IMR-90 (cell line): Measurements from ENCODE around the gene SORCS1. TPM values are rescaled to one million over a fixed set of nuclear protein-coding genes. Genes with fewer than 3 reads are reported as not detected.

ENCODE experiments used
- ATAC-seq: fragments of 200-7000 bp; cut with Tn5 transposase; 2 replicates; pipeline ENCODE4 v1.9.1; 2020; ENCODE audit warnings: low read depth, mild to moderate bottlenecking, moderate library complexity
- BruUV-seq: library from RNA; stranded (reverse); fragments of 400-500 nt; replicated peaks from 2 replicates; lab custom pipeline; 2021; lab: Mats Ljungman, UMichigan
- CTCF ChIA-PET: fragments of 300-600 bp; formaldehyde crosslinking; extraction: SDS; loops from one replicate; lab custom pipeline; 2021; ENCODE audit warnings: antibody characterized with exemption; lab: Yijun Ruan, JAX
- POLR2A ChIA-PET: fragments of 300-600 bp; sonication (Branson Sonifier 250); formaldehyde crosslinking; loops from one replicate; lab custom pipeline; 2022; ENCODE audit warnings: antibody characterized with exemption; ENCODE audit not compliant: unreplicated experiment; lab: Charles Lee
- DNase-seq: peaks from one replicate; pipeline ENCODE4 v3.0.0; 2013
- H2AFZ ChIP-seq: replicated peaks from 2 replicates; pipeline ENCODE3; 2013; ENCODE audit warnings: low read length, mild to moderate bottlenecking; ENCODE audit not compliant: poor library complexity
- H2AK5ac ChIP-seq: 2 replicates; pipeline ENCODE4 v1.6.1; 2013; ENCODE audit warnings: low read depth, low read length, inconsistent platforms
- H2AK9ac ChIP-seq: replicated peaks from 2 replicates; pipeline ENCODE3; 2013; ENCODE audit warnings: mild to moderate bottlenecking, low read depth, low read length, moderate library complexity; ENCODE audit not compliant: poor library complexity
- H2BK120ac ChIP-seq: 2 replicates; pipeline ENCODE4 v1.6.1; 2013; ENCODE audit warnings: low read depth, low read length, inconsistent platforms
- H2BK15ac ChIP-seq: 3 replicates; pipeline ENCODE4 v1.6.1; 2013; ENCODE audit warnings: low read depth, low read length, inconsistent platforms
- H2BK20ac ChIP-seq: 2 replicates; pipeline ENCODE4 v1.6.1; 2013; ENCODE audit warnings: low read depth, mild to moderate bottlenecking, inconsistent platforms, low read length, moderate library complexity
- H2BK5ac ChIP-seq: 2 replicates; pipeline ENCODE4 v1.6.1; 2013; ENCODE audit warnings: mild to moderate bottlenecking, low read depth, low read length, inconsistent platforms; ENCODE audit not compliant: poor library complexity, severe bottlenecking
- H3K14ac ChIP-seq: replicated peaks from 2 replicates; pipeline ENCODE4 v1.6.1; 2013; ENCODE audit warnings: low read depth, low read length, inconsistent platforms
- H3K18ac ChIP-seq: 2 replicates; pipeline ENCODE4 v1.6.1; 2013; ENCODE audit warnings: low read depth, low read length, control low read depth
- H3K23ac ChIP-seq: 2 replicates; pipeline ENCODE4 v1.6.1; 2013; ENCODE audit warnings: low read depth, low read length, inconsistent platforms
- H3K27ac ChIP-seq: 2 replicates; pipeline ENCODE4 v1.5.1; 2013; ENCODE audit warnings: mild to moderate bottlenecking, control low read depth, low read length; ENCODE audit not compliant: insufficient read depth
- H3K27me3 ChIP-seq: 2 replicates; pipeline ENCODE4 v1.6.1; 2013; ENCODE audit warnings: low read length; ENCODE audit not compliant: control insufficient read depth, insufficient read depth
- H3K36me3 ChIP-seq: 2 replicates; pipeline ENCODE4 v1.6.1; 2013; ENCODE audit warnings: low read length, mixed read lengths; ENCODE audit not compliant: control insufficient read depth, insufficient read depth
- H3K4ac ChIP-seq: 2 replicates; pipeline ENCODE4 v1.6.1; 2013; ENCODE audit warnings: low read depth, low read length, inconsistent platforms
- H3K4me1 ChIP-seq: 2 replicates; pipeline ENCODE4 v1.6.1; 2013; ENCODE audit warnings: low read length, mixed read lengths; ENCODE audit not compliant: control insufficient read depth, insufficient read depth
- H3K4me2 ChIP-seq: 2 replicates; pipeline ENCODE4 v1.6.1; 2013; ENCODE audit warnings: low read depth, mild to moderate bottlenecking, control low read depth, low read length, moderate library complexity
- H3K4me3 ChIP-seq: 2 replicates; pipeline ENCODE4 v1.5.1; 2013; ENCODE audit warnings: low read depth, mild to moderate bottlenecking, control low read depth, low read length, moderate library complexity; ENCODE audit not compliant: insufficient read depth
- H3K56ac ChIP-seq: 2 replicates; pipeline ENCODE4 v1.6.1; 2013; ENCODE audit warnings: low read length, inconsistent platforms; ENCODE audit not compliant: insufficient read depth; ENCODE audit errors: extremely low read depth
- H3K79me1 ChIP-seq, 2 experiments: 2 replicates each; pipeline ENCODE4 v1.6.1; 2013; ENCODE audit warnings: low read length in 2 of 2, inconsistent platforms in 1 of 2, low read depth in 1 of 2
- H3K9ac ChIP-seq: 2 replicates; pipeline ENCODE4 v1.6.1; 2013; ENCODE audit warnings: low read depth, low read length, control low read depth
- H3K9me1 ChIP-seq: 2 replicates; pipeline ENCODE4 v1.6.1; 2013; ENCODE audit warnings: low read length, inconsistent platforms; ENCODE audit not compliant: insufficient read depth
- H3K9me3 ChIP-seq: 2 replicates; pipeline ENCODE4 v1.6.1; 2013; ENCODE audit warnings: low read length; ENCODE audit not compliant: control insufficient read depth, insufficient read depth
- H4K20me1 ChIP-seq: 2 replicates; pipeline ENCODE4 v1.6.1; 2013; ENCODE audit warnings: low read length, inconsistent platforms; ENCODE audit not compliant: insufficient read depth
- H4K5ac ChIP-seq: 2 replicates; pipeline ENCODE4 v1.6.1; 2013; ENCODE audit warnings: mild to moderate bottlenecking, low read depth, low read length, control low read depth
- H4K8ac ChIP-seq, 2 experiments: 2 replicates each; pipeline ENCODE4 v1.6.1; 2013; ENCODE audit warnings: low read depth in 2 of 2, low read length in 2 of 2, control low read depth in 1 of 2, inconsistent platforms in 1 of 2
- H4K91ac ChIP-seq: 2 replicates; pipeline ENCODE4 v1.6.1; 2013; ENCODE audit warnings: low read depth, low read length, inconsistent platforms; ENCODE audit not compliant: insufficient read depth
- BHLHE40 ChIP-seq: fragments of 150-350 bp; IDR thresholded peaks from 2 replicates; pipeline ENCODE4 v1.6.1; 2016; ENCODE audit warnings: mild to moderate bottlenecking, low read depth, low read length
- CEBPB ChIP-seq: IDR thresholded peaks from 2 replicates; pipeline ENCODE4 v1.6.1; 2012; ENCODE audit warnings: low read depth, low read length, improper control_type of control experiment
- CHD1 ChIP-seq: IDR thresholded peaks from 2 replicates; pipeline ENCODE4 v1.6.1; 2012; ENCODE audit warnings: low read depth, low read length, improper control_type of control experiment
- CTCF ChIP-seq: conservative IDR thresholded peaks from 2 replicates; pipeline ENCODE4 v1.5.1; 2012; ENCODE audit warnings: mild to moderate bottlenecking, low read depth, low read length, improper control_type of control experiment
- FOS ChIP-seq: fragments of 150-350 bp; IDR thresholded peaks from 2 replicates; pipeline ENCODE4 v1.6.1; 2016; ENCODE audit warnings: low read depth, low read length
- MAFK ChIP-seq: IDR thresholded peaks from 2 replicates; pipeline ENCODE4 v1.6.1; 2012; ENCODE audit warnings: low read depth, low read length, improper control_type of control experiment
- MAZ ChIP-seq: IDR thresholded peaks from 2 replicates; pipeline ENCODE4 v1.6.1; 2012; ENCODE audit warnings: low read depth, mild to moderate bottlenecking, low read length, improper control_type of control experiment, moderate library complexity, borderline replicate concordance
- MXI1 ChIP-seq: IDR thresholded peaks from 2 replicates; pipeline ENCODE4 v1.6.1; 2012; ENCODE audit warnings: low read depth, mild to moderate bottlenecking, low read length, moderate library complexity, borderline replicate concordance
- NFE2L2 ChIP-seq: fragments of 150-350 bp; IDR thresholded peaks from 2 replicates; pipeline ENCODE4 v1.6.1; 2016; ENCODE audit warnings: low read depth, mild to moderate bottlenecking, low read length
- POLR2A ChIP-seq: IDR thresholded peaks from 2 replicates; pipeline ENCODE4 v1.6.1; 2012; ENCODE audit warnings: mild to moderate bottlenecking, low read depth, low read length
- RAD21 ChIP-seq: IDR thresholded peaks from 2 replicates; pipeline ENCODE4 v1.6.1; 2012; ENCODE audit warnings: low read length, improper control_type of control experiment
- RCOR1 ChIP-seq: IDR thresholded peaks from 2 replicates; pipeline ENCODE4 v1.6.1; 2012; ENCODE audit warnings: mild to moderate bottlenecking, low read length, improper control_type of control experiment; ENCODE audit not compliant: insufficient replicate concordance
- RFX5 ChIP-seq: IDR thresholded peaks from 2 replicates; pipeline ENCODE4 v1.8.0; 2012; ENCODE audit warnings: low read depth, mild to moderate bottlenecking, low read length, moderate library complexity
- SMC3 ChIP-seq: fragments of 150-350 bp; IDR thresholded peaks from 2 replicates; pipeline ENCODE4 v1.6.1; 2016; ENCODE audit warnings: low read depth, mild to moderate bottlenecking, antibody characterized with exemption, low read length, moderate library complexity
- USF2 ChIP-seq: fragments of 150-350 bp; IDR thresholded peaks from 2 replicates; pipeline ENCODE4 v1.6.1; 2017; ENCODE audit warnings: mild to moderate bottlenecking, antibody characterized with exemption, low read length, low read depth
- WGBS, 2 experiments: methylation state at CpG; one replicate each; pipeline versions ENCODE4 v1.1.5 to v1.1.7; 2013; ENCODE audit warnings: missing lambda C conversion rate in 2 of 2; ENCODE audit not compliant: insufficient read length in 1 of 2; ENCODE audit errors: extremely low coverage in 2 of 2; 5-methylcytosine and 5-hydroxymethylcytosine counted together
- dilution Hi-C: fragments of 300-500 bp; cut with HindIII; formaldehyde crosslinking; loops from one replicate; pipeline ENCODE4 v1.14.3; 2018; ENCODE audit warnings: low sequenced_read_pairs; ENCODE audit not compliant: unreplicated experiment
- in situ Hi-C: fragments of 300-500 bp; cut with MboI; formaldehyde crosslinking; loops from 3 replicates; pipeline ENCODE4 v1.14.3; 2019; ENCODE audit warnings: low sequenced_read_pairs, inconsistent platforms, mixed read lengths
- intact Hi-C: fragments of 100-400 bp; cut with micrococcal nuclease; formaldehyde crosslinking; loops from 2 replicates; pipeline ENCODE4 v1.10.0; 2022
- polyA plus RNA-seq, 3 experiments: library from polyadenylated mRNA; depleted of rRNA; stranded (reverse); fragments of >200 nt; gene quantifications; 2 replicates each; pipeline ENCODE4 v1.2.3, GENCODE V29; 2012; ENCODE audit warnings: low replicate concordance in 1 of 3
- total RNA-seq: library from RNA; depleted of rRNA; stranded (reverse); fragments of >200 nt; gene quantifications from 2 replicates; pipeline ENCODE4 v1.2.3, GENCODE V29; 2012
- TF ChIP-seq, protein P1 (sequence below): fragments of 150-350 bp; IDR thresholded peaks from 2 replicates; pipeline ENCODE4 v1.6.1; 2016; ENCODE audit warnings: low read depth, mild to moderate bottlenecking, low read length, moderate library complexity, borderline replicate concordance

Gene SORCS1
- total and polyA plus RNA-seq, 2 of the 4 experiments (the other 2 are of a cell fraction): under 0.01 TPM; not detected in 1

DNA sequence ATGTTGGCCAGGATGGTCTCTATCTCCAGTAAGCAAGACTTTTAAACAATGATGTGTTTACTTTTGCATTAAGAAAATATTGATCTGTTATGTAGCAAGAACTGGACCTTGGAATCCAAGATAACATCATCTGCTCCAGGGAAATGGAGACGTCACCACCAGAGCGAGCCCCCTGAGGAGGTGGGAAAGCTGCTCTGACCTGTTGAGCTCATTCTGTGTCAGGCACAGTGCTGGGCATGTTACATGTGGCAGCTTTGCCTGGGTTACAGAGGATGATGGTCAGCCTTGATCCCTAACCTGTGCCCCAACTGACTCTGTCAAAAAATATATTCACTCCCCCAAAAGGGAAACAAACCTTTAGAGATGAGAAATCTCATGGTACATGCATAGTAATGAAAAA is 436.3 kb downstream of the SORCS1 start:
- Histone ChIP-seq H4K91ac (no peak overlapping the region), H3K4me3 (no peak overlapping the region), H3K14ac (no peak overlapping the region), H4K8ac (no peak overlapping the region), H3K4me1 (no peaks in the 10 kb centered on the region), H2AK9ac (no peak overlapping the region), H3K79me1 (no peaks in the 10 kb centered on the region), H3K56ac (no peak overlapping the region), H2AK5ac (no peak overlapping the region), H4K20me1 (no peaks in the 10 kb centered on the region), H4K5ac (no peak overlapping the region), H3K27me3 (no peaks in the 10 kb centered on the region), H3K23ac (no peak overlapping the region), H3K4ac (no peak overlapping the region), H3K9me3 (peaks cover 4% of the 10 kb centered on the region; the same call in 1 of the 2 replicates), H3K27ac (no peak overlapping the region), H3K9me1 (no peaks in the 10 kb centered on the region), H3K4me2 (no peak overlapping the region), H2BK15ac (no peak overlapping the region), H3K9ac (no peak overlapping the region), H2BK20ac (no peak overlapping the region), H2AFZ (no peak overlapping the region), H2BK5ac (no peak overlapping the region), H2BK120ac (no peak overlapping the region), H3K36me3 (no peaks in the 10 kb centered on the region), H3K18ac (no peak overlapping the region)
- ChIA-PET CTCF (no interaction called here), POLR2A (no interaction called here)
- DNase-seq (no peak), ATAC-seq (no peak)
- no TSS peak for BruUV-seq
- intact Hi-C loops: no loop called here
- dilution Hi-C loops: no loop called here
- TF ChIP-seq MAZ: no peak
- no peak for TF ChIP-seq POLR2A
- TF ChIP-seq SMC3: no peak
- TF ChIP-seq CTCF: no peak
- TF ChIP-seq CEBPB: no peak
- no peak for TF ChIP-seq MXI1
- TF ChIP-seq FOS: no peak
- TF ChIP-seq RFX5: no peak
- no peak for TF ChIP-seq RCOR1
- no peak for TF ChIP-seq CHD1
- no peak for TF ChIP-seq BHLHE40
- TF ChIP-seq, protein P1, sequence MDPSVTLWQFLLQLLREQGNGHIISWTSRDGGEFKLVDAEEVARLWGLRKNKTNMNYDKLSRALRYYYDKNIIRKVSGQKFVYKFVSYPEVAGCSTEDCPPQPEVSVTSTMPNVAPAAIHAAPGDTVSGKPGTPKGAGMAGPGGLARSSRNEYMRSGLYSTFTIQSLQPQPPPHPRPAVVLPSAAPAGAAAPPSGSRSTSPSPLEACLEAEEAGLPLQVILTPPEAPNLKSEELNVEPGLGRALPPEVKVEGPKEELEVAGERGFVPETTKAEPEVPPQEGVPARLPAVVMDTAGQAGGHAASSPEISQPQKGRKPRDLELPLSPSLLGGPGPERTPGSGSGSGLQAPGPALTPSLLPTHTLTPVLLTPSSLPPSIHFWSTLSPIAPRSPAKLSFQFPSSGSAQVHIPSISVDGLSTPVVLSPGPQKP: no peak
- TF ChIP-seq NFE2L2: no peak
- no peak for TF ChIP-seq RAD21
- TF ChIP-seq USF2: no peak
- no peak for TF ChIP-seq MAFK
- in situ Hi-C loops: no loop called here
- no CpG with 5 or more reads among the region's 2 CpGs for WGBS, 2 experiments
